HepG2 (cell line): ENCODE results near the gene STAB2.

ENCODE experiments used
- HDAC2 ChIP-seq: sonication (generic); formaldehyde crosslinking; IDR thresholded peaks from 2 replicates; pipeline ENCODE4 v1.4.0; 2020; ENCODE audit warnings: missing genetic modification reagents
- SRY ChIP-seq: sonication (generic); formaldehyde crosslinking; IDR thresholded peaks from 2 replicates; pipeline ENCODE4 v1.8.0; 2022; ENCODE audit warnings: mild to moderate bottlenecking, missing genetic modification reagents
- ZBTB43 ChIP-seq: sonication (generic); formaldehyde crosslinking; conservative IDR thresholded peaks from 2 replicates; pipeline ENCODE4 v1.4.0; 2020; ENCODE audit warnings: missing genetic modification reagents
- ZIK1 ChIP-seq: sonication (generic); formaldehyde crosslinking; IDR thresholded peaks from 2 replicates; pipeline ENCODE4 v1.5.0; 2020; ENCODE audit warnings: mild to moderate bottlenecking, low read depth, missing genetic modification reagents, borderline replicate concordance
- ZNF7 ChIP-seq: IDR thresholded peaks from 2 replicates; pipeline ENCODE4 v1.6.1; 2016; ENCODE audit warnings: missing biosample characterization, missing genetic modification reagents
- ZNF782 ChIP-seq: sonication (generic); formaldehyde crosslinking; IDR thresholded peaks from 2 replicates; pipeline ENCODE4 v1.4.0; 2020; ENCODE audit warnings: missing genetic modification reagents, mild to moderate bottlenecking, borderline replicate concordance
- TF ChIP-seq, protein P1 (sequence below): IDR thresholded peaks from 2 replicates; pipeline ENCODE4 v1.6.1; 2012; ENCODE audit warnings: inconsistent platforms

DNA sequence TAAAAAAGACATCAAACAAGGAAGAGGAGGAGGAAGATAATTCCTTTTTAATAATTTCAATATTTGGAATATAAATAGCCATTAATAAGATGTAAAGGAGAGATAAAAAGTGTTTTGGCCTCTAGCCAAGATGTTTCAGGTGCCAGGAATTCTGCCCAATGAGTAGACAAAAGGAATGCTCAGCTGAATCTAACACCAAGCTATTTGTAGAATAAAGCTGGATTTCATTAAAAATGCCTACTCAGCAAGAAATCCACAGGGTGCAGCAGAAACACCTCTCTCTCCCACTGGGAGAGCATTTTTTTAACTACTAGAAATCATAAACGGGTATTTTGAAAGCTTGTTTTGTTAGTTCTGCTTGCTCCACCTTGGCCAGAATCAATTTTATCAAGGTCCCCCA is 4.1 kb upstream of the STAB2 start:
- TF ChIP-seq SRY (CRISPR knock-in tag) (no peak), ZNF7 (CRISPR knock-in tag) (no peak), ZIK1 (CRISPR knock-in tag) (no peak), ZNF782 (CRISPR knock-in tag) (no peak), ZBTB43 (CRISPR knock-in tag) (no peak), HDAC2 (CRISPR knock-in tag) (no peak)
- TF ChIP-seq, protein P1, sequence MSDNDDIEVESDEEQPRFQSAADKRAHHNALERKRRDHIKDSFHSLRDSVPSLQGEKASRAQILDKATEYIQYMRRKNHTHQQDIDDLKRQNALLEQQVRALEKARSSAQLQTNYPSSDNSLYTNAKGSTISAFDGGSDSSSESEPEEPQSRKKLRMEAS, result no peak
